Right lobe of liver (tissue), 6 donors: ENCODE data around the gene HAUS8. TPM values are rescaled to one million over a fixed set of nuclear protein-coding genes. Genes with fewer than 3 reads are reported as not detected.

Experiments
- ATAC-seq, 4 donors: fragments of 200-7000 bp; cut with Tn5 transposase; one replicate each; pipeline ENCODE4 v1.9.1; 2020; ENCODE audit warnings: mild to moderate bottlenecking in 4 of 4, moderate library complexity in 4 of 4
- DNase-seq, 3 donors: peaks; one replicate each; pipeline ENCODE4 v3.0.0-alpha.2; 2020
- H3K27ac ChIP-seq, 3 donors: fragments of 200-600 bp; one replicate each; pipeline ENCODE4 v1.8.0; 2022
- H3K27me3 ChIP-seq, 2 donors: fragments of 200-600 bp; one replicate each; pipeline ENCODE4 v1.8.0; 2022
- H3K36me3 ChIP-seq, 4 donors: fragments of 200-600 bp; sonication (generic) in 1 of 4; one replicate each; pipeline versions ENCODE4 v1.5.1 to v1.8.0; 2017 to 2022; ENCODE audit warnings: control low read depth in 1 of 4
- H3K4me1 ChIP-seq, 4 donors: fragments of 200-600 bp; sonication (generic) in 1 of 4; one replicate each; pipeline versions ENCODE4 v1.5.1 to v1.8.0; 2017 to 2022; ENCODE audit warnings: control low read depth in 1 of 4
- H3K4me3 ChIP-seq, 3 donors: fragments of 200-600 bp; one replicate each; pipeline ENCODE4 v1.8.0; 2022
- H3K9me3 ChIP-seq, 4 donors: fragments of 200-600 bp; sonication (generic) in 1 of 4; one replicate each; pipeline versions ENCODE4 v1.5.1 to v1.8.0; 2017 to 2022; ENCODE audit warnings: control low read depth in 1 of 4
- POLR2A ChIP-seq: fragments of 450-650 bp; IDR thresholded peaks from one replicate; pipeline ENCODE4 v1.6.1; 2017; ENCODE audit warnings: antibody characterized with exemption, mild to moderate bottlenecking
- WGBS: methylation state at CpG from one replicate; pipeline ENCODE4 v1.1.6; 2018; ENCODE audit warnings: low coverage, low lambda C conversion rate; ENCODE audit not compliant: insufficient coverage; ENCODE audit errors: missing lambda C conversion rate; 5-methylcytosine and 5-hydroxymethylcytosine counted together
- intact Hi-C, 2 donors: fragments of 100-400 bp; cut with DNase I; formaldehyde crosslinking; loops; one replicate each; pipeline versions ENCODE4 v1.11.2 to v1.14.1; 2022
- total RNA-seq, 6 experiments: library from RNA; depleted of rRNA in 2 of 6; stranded (reverse); fragments of >200 nt in 2 of 6; fragmentation: NEBNext Ultra II Directional in 3 of 6; extraction: Animal tissue kit (Norgen Biotek cat#: 25700) in 3 of 6; gene quantifications; one replicate each; pipeline versions ENCODE4 v1.1.0 to v1.2.4, GENCODE V29; 2016 to 2023
- TF ChIP-seq, protein P1 (sequence below), 4 donors: fragments of 200-600 bp in 3 of 4; fragments of 450-650 bp in 1 of 4; IDR thresholded peaks; one replicate each; pipeline versions ENCODE4 v1.5.1 to v1.8.0; 2016 to 2022; ENCODE audit warnings: antibody characterized with exemption in 4 of 4, mild to moderate bottlenecking in 2 of 4
- donor health status: DM: no; HTN: yes; CAD: no.
- donor health status: DM: no; HTN: no; CAD: no.
- donor health status: DM: no; HTN: no; CAD: no.
- donor health status: DM: no; HTN: yes; CAD: no.
- donor health status: DM: no; HTN: yes; CAD: no.

HAUS8 gene
- total RNA-seq, 6 experiments from 2014 or later, result 3.7 to 8.5 (median 5.8) TPM

DNA sequence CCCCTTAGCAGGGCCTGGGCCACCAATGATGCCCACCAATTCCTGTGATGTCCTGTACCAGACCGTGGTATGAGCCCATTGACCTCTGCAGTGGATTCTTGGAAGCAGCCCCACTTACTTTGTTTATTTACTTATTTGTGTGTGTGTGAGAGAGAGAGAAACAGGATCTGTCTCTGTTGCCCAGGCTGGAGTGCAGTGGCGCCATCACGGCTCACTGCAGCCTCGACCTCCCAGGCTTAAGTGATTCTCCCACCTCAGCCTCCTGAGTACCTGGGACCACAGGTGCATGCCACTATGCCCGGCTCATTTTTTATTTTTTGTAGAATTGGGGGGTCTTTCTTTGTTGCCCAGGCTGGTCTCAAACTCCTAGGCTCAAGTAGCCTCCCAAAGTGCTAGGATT lies 13.3 kb upstream of the HAUS8 start:
- no peak for DNase-seq
- H3K27ac ChIP-seq, result peak overlapping the region in 1 of 3 donors; percentile 70
- no peaks in the 10 kb centered on the region for H3K27me3 ChIP-seq
- intact Hi-C loops, result loop anchor here in 1 of 2 donors (10.0 kb wide), 1 partner anchor 56 kb away; no protein-coding TSS in a partner anchor
- no peaks in the 10 kb centered on the region for H3K4me1 ChIP-seq
- WGBS, result 67% methylated on average over 5 of the region's 5 CpGs
- peak in 1 of 4 donors; percentile 25 for ATAC-seq
- TF ChIP-seq POLR2A, result no peak
- TF ChIP-seq, protein P1, sequence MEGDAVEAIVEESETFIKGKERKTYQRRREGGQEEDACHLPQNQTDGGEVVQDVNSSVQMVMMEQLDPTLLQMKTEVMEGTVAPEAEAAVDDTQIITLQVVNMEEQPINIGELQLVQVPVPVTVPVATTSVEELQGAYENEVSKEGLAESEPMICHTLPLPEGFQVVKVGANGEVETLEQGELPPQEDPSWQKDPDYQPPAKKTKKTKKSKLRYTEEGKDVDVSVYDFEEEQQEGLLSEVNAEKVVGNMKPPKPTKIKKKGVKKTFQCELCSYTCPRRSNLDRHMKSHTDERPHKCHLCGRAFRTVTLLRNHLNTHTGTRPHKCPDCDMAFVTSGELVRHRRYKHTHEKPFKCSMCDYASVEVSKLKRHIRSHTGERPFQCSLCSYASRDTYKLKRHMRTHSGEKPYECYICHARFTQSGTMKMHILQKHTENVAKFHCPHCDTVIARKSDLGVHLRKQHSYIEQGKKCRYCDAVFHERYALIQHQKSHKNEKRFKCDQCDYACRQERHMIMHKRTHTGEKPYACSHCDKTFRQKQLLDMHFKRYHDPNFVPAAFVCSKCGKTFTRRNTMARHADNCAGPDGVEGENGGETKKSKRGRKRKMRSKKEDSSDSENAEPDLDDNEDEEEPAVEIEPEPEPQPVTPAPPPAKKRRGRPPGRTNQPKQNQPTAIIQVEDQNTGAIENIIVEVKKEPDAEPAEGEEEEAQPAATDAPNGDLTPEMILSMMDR (IDR thresholded peaks at IDR 0.05), result no peak
- no peak overlapping the region for H3K4me3 ChIP-seq
- H3K36me3 ChIP-seq, result peaks cover 0 to 4% (median 0%) of the 10 kb centered on the region in 4 donors
- H3K9me3 ChIP-seq, result no peaks in the 10 kb centered on the region

DNA sequence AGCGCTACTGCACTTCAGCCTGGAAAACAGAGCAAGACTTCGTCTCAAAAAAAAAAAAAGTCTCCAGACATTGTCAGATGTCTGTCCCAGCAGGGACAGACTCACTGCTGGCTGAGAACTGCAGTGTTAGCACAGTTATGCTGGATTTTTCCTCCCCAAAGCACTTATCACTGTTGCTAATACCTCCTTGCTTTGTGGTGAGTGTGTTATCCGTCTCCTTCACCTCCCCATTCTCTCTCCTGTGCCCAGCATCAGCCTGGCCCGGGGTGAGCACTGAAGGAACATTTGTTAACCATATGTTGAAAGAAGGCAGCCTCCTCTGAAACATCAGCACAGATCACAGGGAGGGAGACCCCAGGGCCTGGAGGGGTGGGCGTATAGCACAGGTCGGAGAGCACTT lies 11.6 kb upstream of the HAUS8 start:
- no peak for TF ChIP-seq POLR2A
- TF ChIP-seq, protein P1 (IDR thresholded peaks at IDR 0.05), result no peak
- no peak for ATAC-seq
- Histone ChIP-seq H3K27me3 (no peaks in the 10 kb centered on the region), H3K4me3 (no peak overlapping the region), H3K36me3 (peaks cover 0 to 4% (median 0%) of the 10 kb centered on the region in 4 donors), H3K27ac (no peak overlapping the region), H3K9me3 (no peaks in the 10 kb centered on the region), H3K4me1 (peaks cover 0 to 6% (median 0%) of the 10 kb centered on the region in 4 donors)
- WGBS, result 90% methylated on average over 6 of the region's 6 CpGs
- no peak for DNase-seq
- intact Hi-C loops, result loop anchor here in 1 of 2 donors (10.0 kb wide), 1 partner anchor 58 kb away; no protein-coding TSS in a partner anchor

DNA sequence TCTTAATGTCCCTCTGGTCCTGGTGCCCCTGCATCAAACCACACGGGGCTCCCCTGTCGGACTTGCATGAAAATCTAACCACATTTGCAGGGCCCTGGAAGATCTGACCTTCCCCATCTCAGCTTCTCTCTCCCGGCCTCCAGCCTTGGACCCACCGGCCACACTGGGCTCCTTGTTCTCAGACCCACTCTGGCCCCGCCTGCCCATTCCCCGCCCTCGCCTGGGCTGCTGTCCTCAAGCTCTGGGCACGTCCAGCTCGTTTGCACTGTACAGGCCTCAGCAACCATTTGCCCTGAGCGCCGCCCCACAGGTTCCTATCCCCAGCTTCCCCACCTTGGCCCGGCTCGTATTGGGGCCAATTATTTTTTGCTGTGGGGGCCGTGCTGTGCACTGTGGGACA lies 10.9 kb upstream of the HAUS8 start:
- DNase-seq (no peak), ATAC-seq (no peak)
- Histone ChIP-seq H3K9me3 (no peaks in the 10 kb centered on the region), H3K36me3 (peaks cover 0 to 4% (median 0%) of the 10 kb centered on the region in 4 donors), H3K4me1 (peaks cover 0 to 6% (median 0%) of the 10 kb centered on the region in 4 donors), H3K27me3 (no peaks in the 10 kb centered on the region), H3K27ac (no peak overlapping the region), H3K4me3 (no peak overlapping the region)
- WGBS, result 79% methylated on average over 9 of the region's 14 CpGs
- TF ChIP-seq, protein P1 (IDR thresholded peaks at IDR 0.05), result no peak
- TF ChIP-seq POLR2A, result no peak
- intact Hi-C loops, result loop anchor here in 1 of 2 donors (10.0 kb wide), 1 partner anchor 59 kb away; no protein-coding TSS in a partner anchor

DNA sequence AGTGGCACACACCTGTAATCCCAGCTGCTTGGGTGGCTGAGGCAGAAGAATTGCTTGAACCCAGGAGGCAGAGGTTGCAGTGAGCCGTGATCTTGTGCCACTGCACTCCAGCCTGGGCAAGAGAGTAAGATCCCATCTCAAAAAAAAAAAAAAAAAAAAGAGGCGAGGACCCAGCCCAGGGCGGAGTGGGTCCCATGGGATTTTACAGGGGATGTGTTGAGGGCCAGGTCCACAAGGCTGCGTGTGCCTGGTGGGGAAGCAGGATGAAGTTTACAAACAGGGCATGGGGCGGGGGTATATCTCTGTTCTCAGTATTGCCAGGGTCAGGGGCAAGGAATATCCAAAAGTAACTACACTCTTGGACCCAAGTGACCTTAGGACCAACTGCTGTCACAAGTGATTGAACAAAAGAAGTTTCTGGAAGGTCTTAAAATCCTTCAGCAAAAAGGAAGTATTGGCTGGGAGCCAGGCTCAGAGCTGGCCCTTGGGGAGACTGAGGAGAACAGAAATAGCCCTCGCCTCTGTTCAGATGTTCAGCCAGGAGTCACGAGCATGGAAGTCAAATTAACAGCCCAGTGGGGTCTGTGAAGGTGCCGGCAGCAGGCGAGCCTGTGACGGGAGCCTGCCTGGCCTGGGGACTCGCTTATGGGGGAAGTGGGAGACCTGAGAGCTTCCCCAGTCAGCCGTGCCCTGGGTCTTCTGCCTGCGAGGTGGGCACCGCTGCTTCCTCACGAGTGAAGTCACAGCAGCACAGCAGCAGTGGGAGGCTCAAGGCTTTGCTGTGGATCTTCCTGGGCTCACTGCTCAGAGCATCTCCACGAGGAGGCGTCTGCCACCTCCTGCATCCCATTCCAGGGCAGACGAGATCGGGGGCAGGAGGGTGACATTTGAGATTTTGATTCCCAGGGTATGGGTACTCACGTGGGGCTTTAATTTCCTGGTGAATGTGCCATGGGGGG lies 6.7 kb upstream of the HAUS8 start:
- 82% methylated on average over 7 of the region's 20 CpGs for WGBS
- peaks cover 0 to 4% (median 0%) of the 10 kb centered on the region in 4 donors for H3K36me3 ChIP-seq
- no peak for TF ChIP-seq POLR2A
- TF ChIP-seq, protein P1 (IDR thresholded peaks at IDR 0.05), result no peak
- peaks cover 0 to 31% (median 8%) of the 10 kb centered on the region in 4 donors for H3K4me1 ChIP-seq
- ATAC-seq, result no peak
- intact Hi-C loops, result loop anchor here in 1 of 2 donors (10.0 kb wide), 1 partner anchor 63 kb away; no protein-coding TSS in a partner anchor
- H3K27me3 ChIP-seq, result no peaks in the 10 kb centered on the region
- no peaks in the 10 kb centered on the region for H3K9me3 ChIP-seq
- no peak for DNase-seq
- H3K4me3 ChIP-seq, result no peak overlapping the region
- no peak overlapping the region for H3K27ac ChIP-seq
